GM21390 (cell line): ENCODE measurements around the gene SIAH1.
"Not testable (repeated sequence)": the region's sequence is repeated elsewhere in the genome, so short reads cannot be mapped to it uniquely, and the experiment has no call there.

Experiments
- ATAC-seq: cut with Tn5 transposase; IDR thresholded peaks from one replicate; pipeline ENCODE4 v1.9.1; 2021; ENCODE audit not compliant: unreplicated experiment

The SIAH1 gene

DNA sequence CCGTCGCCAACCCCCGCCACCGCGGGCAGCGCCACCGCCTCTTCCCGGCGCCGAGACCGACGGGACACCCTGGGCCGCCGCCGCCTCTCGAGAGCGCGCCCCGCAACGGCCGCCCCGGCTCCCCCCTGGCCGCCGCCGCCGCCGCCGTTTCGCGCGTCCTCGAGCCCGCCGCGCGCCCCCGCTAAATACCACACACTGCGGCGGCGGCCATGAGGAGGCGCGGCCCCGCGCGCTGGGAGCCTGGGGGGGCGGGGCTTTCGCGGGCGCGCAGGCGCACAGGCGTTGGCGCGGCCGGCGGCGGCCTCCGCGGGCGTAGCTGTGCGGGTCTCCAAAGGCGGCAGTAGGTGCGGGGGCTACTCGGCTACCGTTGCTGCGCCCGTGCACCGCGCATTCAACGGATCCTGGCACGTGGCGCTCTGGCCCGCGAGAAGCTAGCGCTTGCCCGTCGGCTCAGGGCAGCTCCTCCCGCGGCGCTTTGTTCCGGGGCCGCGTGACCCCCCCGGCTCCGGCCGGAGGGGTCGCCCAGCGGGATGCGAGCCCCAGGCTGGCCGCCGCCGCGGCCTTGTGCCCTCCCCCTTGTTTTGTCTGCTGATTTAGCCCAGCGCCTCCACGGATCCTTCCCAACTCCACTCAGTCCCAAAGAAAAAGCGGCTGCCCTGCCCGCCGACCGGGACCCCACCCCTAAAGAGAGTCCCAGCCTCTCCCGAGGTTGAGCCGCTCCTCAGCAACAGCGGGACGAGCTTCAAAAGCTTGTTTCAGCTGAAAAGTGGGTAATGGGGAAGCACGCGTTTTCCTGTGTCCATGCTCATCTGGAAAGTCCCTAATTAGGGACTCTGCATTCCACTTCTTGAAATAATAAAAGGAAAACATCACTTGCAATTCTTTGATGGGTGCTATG, at the start of gene SIAH1:
Gene SIAH1, minus strand, starts transcription at position 161 of the 898 bp plus-strand sequence. CDS start 22,985 bp downstream, outside the sequence.
- peak; percentile 59 for ATAC-seq

DNA sequence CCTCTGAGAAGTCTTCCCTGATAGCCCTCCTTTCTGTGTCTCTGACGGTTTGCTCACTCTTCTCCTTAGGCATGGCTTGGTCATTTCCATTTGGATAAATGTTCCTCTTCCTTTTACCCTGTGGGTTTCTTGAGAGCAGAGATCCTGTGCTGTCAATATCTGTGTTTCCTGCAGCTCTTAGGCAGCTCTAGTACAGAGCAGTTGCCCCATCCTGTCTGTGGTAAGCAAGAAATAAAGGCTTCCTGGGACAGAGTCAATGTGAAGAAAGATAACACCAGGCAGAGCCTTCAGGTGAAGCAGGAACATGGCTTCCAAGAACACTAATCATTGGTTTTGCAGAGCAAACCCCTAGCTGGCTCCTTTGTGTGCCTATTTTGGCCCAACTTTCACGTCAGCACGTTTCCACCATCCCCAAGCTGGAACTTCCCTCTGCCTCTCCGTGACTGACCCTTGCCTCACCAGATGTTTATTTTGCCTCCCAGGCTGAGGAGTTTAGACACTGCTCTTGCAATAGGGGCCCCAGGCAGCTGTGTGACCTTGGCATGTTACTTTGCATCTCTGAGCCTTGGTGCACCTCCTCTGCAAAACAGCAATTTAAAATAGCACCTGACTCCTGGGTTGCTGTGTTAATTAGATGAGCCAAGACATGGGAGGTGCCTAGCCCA, 49.6 kb upstream of the SIAH1 start:
- ATAC-seq = no peak

DNA sequence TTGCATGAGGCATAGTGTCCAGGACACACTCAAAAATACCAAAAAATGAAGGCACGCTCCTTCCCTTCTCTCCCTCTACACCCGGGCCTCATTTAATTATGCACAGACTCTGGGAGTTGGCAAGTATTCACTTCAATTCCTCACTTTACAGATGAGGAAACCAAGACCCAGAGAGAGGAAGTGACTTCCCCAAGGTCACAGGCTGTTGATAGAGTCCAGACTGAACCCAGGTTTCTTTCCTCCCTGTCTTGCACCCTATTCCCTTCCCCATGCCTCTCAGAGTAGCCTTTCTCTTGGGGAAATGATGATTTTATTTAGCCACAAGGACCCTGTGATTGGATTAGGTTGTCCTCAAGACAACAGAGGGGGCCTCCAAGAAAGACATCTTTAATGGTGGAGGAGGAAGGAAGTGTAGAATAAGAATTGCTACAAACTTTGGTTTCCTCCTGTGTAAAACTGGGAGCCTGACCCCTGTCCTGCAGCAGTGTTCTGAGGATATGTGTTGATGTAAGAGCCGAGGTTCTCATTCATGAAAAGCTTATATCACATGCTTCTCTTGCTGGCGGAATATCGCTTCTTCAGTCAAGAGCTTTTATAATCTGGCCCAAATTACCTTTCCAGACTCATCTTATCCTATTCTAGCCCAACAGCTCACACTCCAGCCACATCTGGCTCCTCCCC, 48.8 kb upstream of the SIAH1 start:
- ATAC-seq = no peak

DNA sequence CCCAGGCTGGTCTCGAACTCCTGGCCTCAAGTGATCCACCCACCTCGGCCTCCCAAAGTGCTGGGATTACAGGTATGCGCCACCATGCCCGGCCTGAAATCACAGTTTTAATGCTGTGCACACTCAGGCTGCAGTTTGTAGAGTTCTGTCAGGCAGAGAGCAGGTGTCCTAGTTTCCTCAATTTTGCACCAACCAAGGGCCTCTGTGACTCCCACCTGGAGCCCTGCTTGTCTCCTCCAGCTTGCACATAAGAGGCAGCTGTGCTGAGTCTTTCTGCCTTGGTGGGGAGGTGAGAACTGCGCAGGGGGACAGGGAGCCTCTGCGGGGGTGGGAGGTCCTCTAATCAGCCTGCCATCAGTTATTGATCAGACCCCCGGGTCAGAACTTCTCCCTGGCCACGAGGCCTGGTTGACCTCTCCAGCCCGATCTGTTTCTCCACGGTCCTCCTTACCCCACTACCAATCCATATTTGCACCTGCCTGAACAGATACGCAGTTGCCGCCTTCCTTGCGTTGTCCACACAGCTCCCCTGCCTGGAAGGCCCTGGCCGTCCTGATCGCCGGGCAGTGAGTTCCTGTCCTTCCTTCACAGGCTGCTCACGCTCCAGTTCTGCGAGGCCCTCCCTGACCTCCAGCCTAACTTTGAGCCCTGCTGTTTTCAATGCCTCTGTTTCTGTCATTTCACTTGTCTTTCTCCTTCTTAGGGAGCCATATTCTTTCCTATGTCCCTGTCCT, 48.1 kb upstream of the SIAH1 start:
- ATAC-seq = no peak

DNA sequence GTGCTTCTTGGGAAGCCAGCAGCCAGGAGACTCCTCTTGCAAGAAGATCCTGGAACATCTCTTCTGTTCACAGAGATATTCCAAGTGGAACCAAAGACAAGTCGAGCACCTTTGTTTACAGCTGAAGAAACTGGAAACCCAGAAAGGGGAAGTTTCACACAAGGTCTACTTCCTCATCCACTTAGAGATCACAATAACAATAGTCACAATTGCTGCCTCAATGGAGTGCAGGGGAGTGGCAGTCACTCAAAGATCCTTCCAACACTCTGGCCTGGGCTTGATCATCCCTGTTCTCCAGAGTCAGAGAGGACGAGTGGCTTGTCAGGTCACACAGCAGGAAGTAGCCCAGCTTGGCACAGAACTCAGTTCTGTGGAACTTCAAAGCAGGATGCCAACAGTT, 46.9 kb upstream of the SIAH1 start:
- ATAC-seq = peak; percentile 74

DNA sequence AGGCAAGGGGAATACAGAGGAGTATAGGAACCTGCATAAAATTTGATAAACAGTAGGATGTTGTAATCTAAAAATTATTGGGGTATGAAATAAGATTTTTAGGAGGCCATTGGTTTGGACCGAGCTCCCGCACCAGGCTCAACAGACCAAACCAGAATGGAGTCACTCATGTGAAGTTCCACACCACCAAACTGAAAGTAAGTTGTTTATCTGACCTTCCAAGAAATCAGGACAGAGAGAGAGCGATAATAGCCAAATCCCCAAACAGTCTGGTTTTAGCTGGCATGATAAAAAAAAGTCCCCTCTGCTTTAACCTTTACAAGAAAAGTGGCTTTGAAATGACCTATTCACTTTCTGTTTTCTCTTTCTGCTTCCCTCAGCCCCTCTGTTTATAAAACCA, 45.7 kb upstream of the SIAH1 start:
- no peak for ATAC-seq

DNA sequence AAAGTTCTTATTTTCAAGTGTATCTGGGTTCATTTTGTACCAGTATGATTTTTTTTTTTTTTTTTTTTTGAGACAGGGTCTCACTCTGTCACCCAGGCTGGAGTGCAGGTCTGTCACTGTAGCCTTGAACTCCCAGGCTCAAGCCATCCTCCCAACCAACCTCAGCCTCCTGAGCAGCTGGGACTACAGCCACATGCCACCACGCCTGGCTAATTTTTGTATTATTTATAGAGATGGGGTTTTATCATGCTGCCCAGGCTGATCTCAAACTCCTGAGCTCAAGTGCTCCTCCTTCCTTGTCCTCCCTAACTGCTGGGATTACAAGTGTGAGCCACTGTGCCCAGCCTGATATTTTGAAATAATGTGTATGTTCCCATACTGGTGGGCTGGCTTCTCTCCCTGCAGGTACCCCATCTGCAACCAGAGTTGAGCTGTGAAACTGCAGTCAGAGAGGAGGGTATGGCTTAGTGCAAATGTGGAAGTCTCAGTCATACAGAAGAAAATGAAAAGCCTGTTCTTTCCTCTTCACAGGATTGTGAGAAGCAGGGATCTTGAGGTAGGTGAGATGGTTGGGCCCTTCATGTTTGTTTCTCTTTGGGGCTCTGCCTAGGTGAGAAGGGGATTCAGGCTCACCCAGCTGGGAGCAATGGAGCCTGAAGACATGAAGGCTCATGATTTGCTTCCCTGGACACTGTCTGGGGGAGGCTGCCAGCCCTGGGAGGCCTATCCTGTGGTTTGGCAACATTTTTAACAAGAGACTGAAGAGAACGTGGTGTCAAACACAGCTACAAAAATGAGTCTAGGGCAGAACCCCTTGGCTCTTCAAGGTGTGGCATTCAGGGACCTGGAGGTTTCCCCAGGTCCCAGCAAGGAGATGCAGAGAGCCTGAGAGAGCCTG, 41.3 kb upstream of the SIAH1 start:
- ATAC-seq = no peak

GRCh38 chr16:48422537-48422936, 37.3 kb upstream of the SIAH1 start:
- ATAC-seq = no peak

- ATAC-seq = no peak
Measured at GRCh38 chr16:48421741-48422140, 36.5 kb upstream of the SIAH1 start.

- no peak for ATAC-seq
Measured at GRCh38 chr16:48420437-48420836, 35.2 kb upstream of the SIAH1 start.

- ATAC-seq = not testable (repeated sequence)
Measured at GRCh38 chr16:48416617-48417016, 31.4 kb upstream of the SIAH1 start.

- no peak for ATAC-seq
Measured at GRCh38 chr16:48413272-48413671, 28.1 kb upstream of the SIAH1 start.

- no peak for ATAC-seq
Measured at GRCh38 chr16:48409839-48410632, 24.8 kb upstream of the SIAH1 start.

DNA sequence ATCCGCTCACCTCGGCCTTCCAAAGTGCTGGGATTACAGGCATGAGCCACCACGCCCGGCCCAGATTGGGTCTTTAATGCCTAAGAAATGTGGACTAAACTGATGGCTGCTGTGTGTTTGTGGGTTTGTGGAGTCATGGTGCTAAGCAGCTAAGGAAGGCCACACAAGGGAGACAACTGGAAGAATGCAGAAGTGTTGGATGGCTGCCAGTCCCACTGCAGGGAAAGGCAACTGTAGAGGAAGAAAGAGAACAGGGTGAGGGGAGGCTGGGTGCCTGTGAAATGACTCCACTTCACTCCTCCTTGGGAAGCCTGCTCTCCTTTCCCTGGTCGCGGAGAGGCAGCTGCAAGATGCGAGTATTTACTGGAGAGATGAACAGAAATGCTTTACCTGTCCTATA, 23.5 kb upstream of the SIAH1 start:
- no peak for ATAC-seq

- no peak for ATAC-seq
Measured at GRCh38 chr16:48405907-48406306, 20.7 kb upstream of the SIAH1 start.

DNA sequence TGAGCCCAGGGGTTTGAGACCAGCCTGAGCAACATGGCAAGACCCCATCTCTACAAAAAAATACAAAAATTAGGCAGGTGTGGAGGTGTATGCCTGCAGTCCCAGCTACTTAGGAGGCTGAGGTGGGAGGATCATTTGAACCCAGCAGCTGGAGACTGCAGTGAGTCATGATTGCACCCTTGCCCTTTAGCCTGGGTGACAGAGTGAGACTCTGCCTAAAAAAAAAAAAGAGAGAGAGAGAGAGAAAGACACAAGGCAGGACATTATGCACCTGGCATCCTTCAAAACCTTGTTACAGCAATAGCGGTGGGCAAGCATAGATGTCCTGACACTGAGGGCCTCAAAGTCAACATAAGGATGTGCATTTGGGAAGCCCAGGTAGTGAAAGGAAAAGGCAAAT, 19.9 kb upstream of the SIAH1 start:
- ATAC-seq = no peak

DNA sequence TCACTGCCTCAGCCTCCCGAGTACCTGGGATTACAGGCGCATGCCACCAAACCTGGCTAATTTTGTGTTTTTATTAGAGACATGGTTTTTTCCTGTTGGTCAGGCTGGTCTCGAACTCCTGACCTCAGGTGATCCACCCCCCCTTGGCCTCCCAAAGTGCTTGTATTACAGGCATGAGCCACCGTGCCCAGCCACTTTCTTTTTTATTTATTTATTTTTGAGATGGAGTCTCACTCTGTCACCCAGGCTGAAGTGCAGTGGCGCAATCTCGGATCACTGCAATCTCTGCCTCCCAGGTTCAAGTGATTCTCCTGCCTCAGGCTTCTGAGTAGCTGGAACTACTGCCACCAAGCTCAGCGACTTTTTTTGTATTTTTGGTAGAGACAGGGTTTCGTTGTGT, 17.3 kb upstream of the SIAH1 start:
- not testable (repeated sequence) for ATAC-seq

GRCh38 chr16:48395375-48395774, 10.2 kb upstream of the SIAH1 start:
- no peak for ATAC-seq

DNA sequence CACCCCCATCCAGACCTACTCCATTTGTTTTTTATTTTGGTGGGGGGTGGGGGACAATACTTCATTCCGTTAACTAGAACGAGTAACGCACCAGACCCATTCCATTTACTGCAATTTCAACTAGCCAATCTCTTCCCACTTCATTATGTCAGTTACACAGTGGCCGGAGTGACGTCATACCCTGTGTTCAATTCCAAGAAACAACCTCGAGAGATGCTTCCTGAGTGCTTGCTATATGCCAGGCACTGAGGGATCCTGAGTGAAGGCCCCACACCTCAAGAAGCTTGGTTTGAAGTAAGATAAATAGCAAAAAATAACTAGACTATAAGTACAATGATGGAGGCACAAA, 9.1 kb upstream of the SIAH1 start:
- no peak for ATAC-seq
